Esophagus muscularis mucosa (tissue), 3 donors: ENCODE measurements around the gene GATAD2B.

Experiments used
- POLR2A ChIP-seq: fragments of 450-650 bp; IDR thresholded peaks from one replicate; pipeline ENCODE4 v1.6.1; 2017; ENCODE audit warnings: antibody characterized with exemption, moderate library complexity, mild to moderate bottlenecking, low read depth
- TF ChIP-seq, protein P1 (sequence below), 3 experiments: fragments of 200-600 bp in 2 of 3; fragments of 450-650 bp in 1 of 3; sonication (generic) in 2 of 3; IDR thresholded peaks; one replicate each; pipeline ENCODE4 v1.5.1; 2017 to 2019; ENCODE audit warnings: antibody characterized with exemption in 3 of 3, mild to moderate bottlenecking in 2 of 3, moderate library complexity in 1 of 3

DNA sequence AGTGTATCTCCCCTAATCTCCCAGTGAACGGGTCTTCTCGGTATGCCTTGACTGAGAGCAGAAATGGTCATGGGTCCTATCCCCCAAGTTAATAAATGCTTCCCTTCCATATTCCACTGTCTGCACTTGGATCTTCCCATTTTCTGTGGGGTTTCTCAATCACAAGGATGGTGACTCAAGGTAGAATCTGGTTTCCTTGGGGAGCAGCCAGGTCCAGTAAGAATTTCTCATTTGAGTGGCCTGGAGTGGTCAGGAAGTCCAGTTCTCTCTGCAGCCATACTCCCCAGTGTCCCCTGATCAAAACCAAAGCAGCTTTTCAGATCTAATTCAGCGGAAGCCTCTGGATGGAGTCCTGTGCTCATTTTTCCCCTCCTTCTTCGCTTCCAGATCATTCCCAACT, 162.3 kb downstream of the GATAD2B start:
- no peak for TF ChIP-seq POLR2A
- TF ChIP-seq, protein P1, sequence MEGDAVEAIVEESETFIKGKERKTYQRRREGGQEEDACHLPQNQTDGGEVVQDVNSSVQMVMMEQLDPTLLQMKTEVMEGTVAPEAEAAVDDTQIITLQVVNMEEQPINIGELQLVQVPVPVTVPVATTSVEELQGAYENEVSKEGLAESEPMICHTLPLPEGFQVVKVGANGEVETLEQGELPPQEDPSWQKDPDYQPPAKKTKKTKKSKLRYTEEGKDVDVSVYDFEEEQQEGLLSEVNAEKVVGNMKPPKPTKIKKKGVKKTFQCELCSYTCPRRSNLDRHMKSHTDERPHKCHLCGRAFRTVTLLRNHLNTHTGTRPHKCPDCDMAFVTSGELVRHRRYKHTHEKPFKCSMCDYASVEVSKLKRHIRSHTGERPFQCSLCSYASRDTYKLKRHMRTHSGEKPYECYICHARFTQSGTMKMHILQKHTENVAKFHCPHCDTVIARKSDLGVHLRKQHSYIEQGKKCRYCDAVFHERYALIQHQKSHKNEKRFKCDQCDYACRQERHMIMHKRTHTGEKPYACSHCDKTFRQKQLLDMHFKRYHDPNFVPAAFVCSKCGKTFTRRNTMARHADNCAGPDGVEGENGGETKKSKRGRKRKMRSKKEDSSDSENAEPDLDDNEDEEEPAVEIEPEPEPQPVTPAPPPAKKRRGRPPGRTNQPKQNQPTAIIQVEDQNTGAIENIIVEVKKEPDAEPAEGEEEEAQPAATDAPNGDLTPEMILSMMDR (IDR thresholded peaks at IDR 0.05): no peak
